ENCODE data around the gene CA5A. TPM values are rescaled to one million over a fixed set of nuclear protein-coding genes. Genes with fewer than 3 reads are reported as not detected.

CA5A gene
- total and polyA plus RNA-seq, 2 of the 13 experiments (the other 11 are each of a cell fraction or from before 2014, with no cell fraction given) = 66.8 to 106 TPM

DNA sequence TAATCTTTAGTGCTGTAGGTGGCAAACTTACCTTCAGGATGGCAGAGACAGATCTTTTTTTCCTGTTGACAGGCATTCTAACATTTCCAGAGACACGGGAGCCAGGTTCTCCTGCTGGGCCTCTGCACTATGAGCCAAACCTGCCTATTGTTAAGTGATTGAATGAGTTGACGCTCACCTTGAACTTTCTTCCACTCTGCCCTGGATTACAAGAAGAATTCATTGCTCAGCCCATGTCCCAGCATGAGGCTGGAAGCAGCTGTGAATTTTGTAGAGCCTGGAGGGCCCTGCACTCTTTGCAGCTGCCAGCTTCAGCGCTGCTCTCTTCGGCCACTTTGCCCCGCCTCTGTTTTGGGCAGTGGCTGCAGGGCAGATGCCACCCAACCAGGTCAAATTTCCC lies 57.6 kb downstream of the CA5A start (continued):
- TF ChIP-seq, protein P1, sequence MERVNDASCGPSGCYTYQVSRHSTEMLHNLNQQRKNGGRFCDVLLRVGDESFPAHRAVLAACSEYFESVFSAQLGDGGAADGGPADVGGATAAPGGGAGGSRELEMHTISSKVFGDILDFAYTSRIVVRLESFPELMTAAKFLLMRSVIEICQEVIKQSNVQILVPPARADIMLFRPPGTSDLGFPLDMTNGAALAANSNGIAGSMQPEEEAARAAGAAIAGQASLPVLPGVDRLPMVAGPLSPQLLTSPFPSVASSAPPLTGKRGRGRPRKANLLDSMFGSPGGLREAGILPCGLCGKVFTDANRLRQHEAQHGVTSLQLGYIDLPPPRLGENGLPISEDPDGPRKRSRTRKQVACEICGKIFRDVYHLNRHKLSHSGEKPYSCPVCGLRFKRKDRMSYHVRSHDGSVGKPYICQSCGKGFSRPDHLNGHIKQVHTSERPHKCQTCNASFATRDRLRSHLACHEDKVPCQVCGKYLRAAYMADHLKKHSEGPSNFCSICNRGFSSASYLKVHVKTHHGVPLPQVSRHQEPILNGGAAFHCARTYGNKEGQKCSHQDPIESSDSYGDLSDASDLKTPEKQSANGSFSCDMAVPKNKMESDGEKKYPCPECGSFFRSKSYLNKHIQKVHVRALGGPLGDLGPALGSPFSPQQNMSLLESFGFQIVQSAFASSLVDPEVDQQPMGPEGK (CRISPR knock-in tag; IDR thresholded peaks at IDR 0.05) = no peak
- TF ChIP-seq NFIC (IDR thresholded peaks at IDR 0.05; ENCODE audit: low read length) = no peak
- TF ChIP-seq ATM (IDR thresholded peaks at IDR 0.05; ENCODE audit: borderline replicate concordance) = no peak
- TF ChIP-seq MAFK (conservative IDR thresholded peaks at IDR 0.05 in 1 of 2, IDR thresholded peaks at IDR 0.05 in 1 of 2; ENCODE audit: low read length in 2 of 2) = no peak
- TF ChIP-seq, protein P2, sequence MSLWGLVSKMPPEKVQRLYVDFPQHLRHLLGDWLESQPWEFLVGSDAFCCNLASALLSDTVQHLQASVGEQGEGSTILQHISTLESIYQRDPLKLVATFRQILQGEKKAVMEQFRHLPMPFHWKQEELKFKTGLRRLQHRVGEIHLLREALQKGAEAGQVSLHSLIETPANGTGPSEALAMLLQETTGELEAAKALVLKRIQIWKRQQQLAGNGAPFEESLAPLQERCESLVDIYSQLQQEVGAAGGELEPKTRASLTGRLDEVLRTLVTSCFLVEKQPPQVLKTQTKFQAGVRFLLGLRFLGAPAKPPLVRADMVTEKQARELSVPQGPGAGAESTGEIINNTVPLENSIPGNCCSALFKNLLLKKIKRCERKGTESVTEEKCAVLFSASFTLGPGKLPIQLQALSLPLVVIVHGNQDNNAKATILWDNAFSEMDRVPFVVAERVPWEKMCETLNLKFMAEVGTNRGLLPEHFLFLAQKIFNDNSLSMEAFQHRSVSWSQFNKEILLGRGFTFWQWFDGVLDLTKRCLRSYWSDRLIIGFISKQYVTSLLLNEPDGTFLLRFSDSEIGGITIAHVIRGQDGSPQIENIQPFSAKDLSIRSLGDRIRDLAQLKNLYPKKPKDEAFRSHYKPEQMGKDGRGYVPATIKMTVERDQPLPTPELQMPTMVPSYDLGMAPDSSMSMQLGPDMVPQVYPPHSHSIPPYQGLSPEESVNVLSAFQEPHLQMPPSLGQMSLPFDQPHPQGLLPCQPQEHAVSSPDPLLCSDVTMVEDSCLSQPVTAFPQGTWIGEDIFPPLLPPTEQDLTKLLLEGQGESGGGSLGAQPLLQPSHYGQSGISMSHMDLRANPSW (CRISPR knock-in tag; IDR thresholded peaks at IDR 0.05; ENCODE audit: borderline replicate concordance) = no peak
- no peak for TF ChIP-seq FOXJ3 (CRISPR knock-in tag; IDR thresholded peaks at IDR 0.05; ENCODE audit: borderline replicate concordance)
- TF ChIP-seq, protein P3, sequence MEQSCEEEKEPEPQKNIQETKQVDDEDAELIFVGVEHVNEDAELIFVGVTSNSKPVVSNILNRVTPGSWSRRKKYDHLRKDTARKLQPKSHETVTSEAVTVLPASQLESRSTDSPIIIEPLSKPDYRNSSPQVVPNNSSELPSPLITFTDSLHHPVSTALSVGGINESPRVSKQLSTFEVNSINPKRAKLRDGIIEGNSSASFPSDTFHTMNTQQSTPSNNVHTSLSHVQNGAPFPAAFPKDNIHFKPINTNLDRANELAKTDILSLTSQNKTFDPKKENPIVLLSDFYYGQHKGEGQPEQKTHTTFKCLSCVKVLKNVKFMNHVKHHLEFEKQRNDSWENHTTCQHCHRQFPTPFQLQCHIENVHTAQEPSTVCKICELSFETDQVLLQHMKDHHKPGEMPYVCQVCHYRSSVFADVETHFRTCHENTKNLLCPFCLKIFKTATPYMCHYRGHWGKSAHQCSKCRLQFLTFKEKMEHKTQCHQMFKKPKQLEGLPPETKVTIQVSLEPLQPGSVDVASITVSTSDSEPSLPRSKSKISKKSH (CRISPR knock-in tag; IDR thresholded peaks at IDR 0.05; ENCODE audit: borderline replicate concordance) = no peak
- no peak for TF ChIP-seq ZNF432 (CRISPR knock-in tag; IDR thresholded peaks at IDR 0.05; ENCODE audit: borderline replicate concordance)
- no peak for TF ChIP-seq RCOR2 (CRISPR knock-in tag; IDR thresholded peaks at IDR 0.05)
- no peak for TF ChIP-seq MIER2 (CRISPR knock-in tag; IDR thresholded peaks at IDR 0.05)
- no peak for TF ChIP-seq HOXA5 (CRISPR knock-in tag; IDR thresholded peaks at IDR 0.05)
- no peak for TF ChIP-seq ZNF792 (CRISPR knock-in tag; IDR thresholded peaks at IDR 0.05)
- no peak for TF ChIP-seq FOXA1 (IDR thresholded peaks at IDR 0.05)
- no peak for TF ChIP-seq FOXA1 (CRISPR knock-in tag; IDR thresholded peaks at IDR 0.05)
- TF ChIP-seq NCOR1 (IDR thresholded peaks at IDR 0.05; ENCODE audit: borderline replicate concordance, low read length) = no peak; the same call in 1 of the 2 replicates
- no peak for TF ChIP-seq MZF1 (CRISPR knock-in tag; IDR thresholded peaks at IDR 0.05; ENCODE audit: borderline replicate concordance)
- TF ChIP-seq ZSCAN25 (CRISPR knock-in tag; IDR thresholded peaks at IDR 0.05) = no peak
- TF ChIP-seq NCOA1 (CRISPR knock-in tag; IDR thresholded peaks at IDR 0.05) = no peak
- TF ChIP-seq ZNF451 (CRISPR knock-in tag; IDR thresholded peaks at IDR 0.05) = no peak
- TF ChIP-seq ZBTB2 (CRISPR knock-in tag; IDR thresholded peaks at IDR 0.05; ENCODE audit: low read depth) = no peak
- TF ChIP-seq ZNF232 (CRISPR knock-in tag; IDR thresholded peaks at IDR 0.05; ENCODE audit: borderline replicate concordance) = no peak
